HepG2 (cell line): Measurements from ENCODE around the gene BLOC1S4. TPM values are rescaled to one million over a fixed set of nuclear protein-coding genes. Genes with fewer than 3 reads are reported as not detected.

Experiments
- ELF1 ChIP-seq: sonication (generic); formaldehyde crosslinking; IDR thresholded peaks from 2 replicates; pipeline ENCODE4 v1.4.0; 2020; ENCODE audit warnings: missing genetic modification reagents
- HES4 ChIP-seq: sonication (generic); formaldehyde crosslinking; IDR thresholded peaks from 2 replicates; pipeline ENCODE4 v1.9.0; 2021; ENCODE audit warnings: mild to moderate bottlenecking, missing genetic modification reagents, borderline replicate concordance
- KLF12 ChIP-seq: sonication (generic); formaldehyde crosslinking; IDR thresholded peaks from 2 replicates; pipeline ENCODE4 v1.4.0; 2020; ENCODE audit warnings: missing genetic modification reagents, borderline replicate concordance
- MAFF ChIP-seq: IDR thresholded peaks from 2 replicates; pipeline ENCODE4 v1.6.1; 2011; ENCODE audit warnings: low read depth, low read length, improper control_type of control experiment
- MIER2 ChIP-seq: IDR thresholded peaks from 2 replicates; pipeline ENCODE4 v1.6.1; 2016; ENCODE audit warnings: missing biosample characterization, missing genetic modification reagents
- MIXL1 ChIP-seq: IDR thresholded peaks from 2 replicates; pipeline ENCODE4 v1.6.1; 2016
- NFRKB ChIP-seq: fragments of 450-650 bp; IDR thresholded peaks from 2 replicates; pipeline ENCODE4 v1.6.1; 2017
- SRF ChIP-seq: IDR thresholded peaks from 2 replicates; pipeline ENCODE4 v1.6.1; 2011; ENCODE audit warnings: mild to moderate bottlenecking, low read depth, low read length, moderate library complexity
- ZBTB21 ChIP-seq: sonication (generic); formaldehyde crosslinking; IDR thresholded peaks from 2 replicates; pipeline ENCODE4 v1.4.0; 2020; ENCODE audit warnings: missing genetic modification reagents
- ZBTB38 ChIP-seq: sonication (generic); formaldehyde crosslinking; IDR thresholded peaks from 2 replicates; pipeline ENCODE4 v1.5.1; 2020; ENCODE audit warnings: mild to moderate bottlenecking, missing genetic modification reagents
- ZBTB42 ChIP-seq: sonication (generic); formaldehyde crosslinking; IDR thresholded peaks from 2 replicates; pipeline ENCODE4 v1.5.0; 2020; ENCODE audit warnings: mild to moderate bottlenecking, missing genetic modification reagents
- ZIK1 ChIP-seq: sonication (generic); formaldehyde crosslinking; IDR thresholded peaks from 2 replicates; pipeline ENCODE4 v1.5.0; 2020; ENCODE audit warnings: mild to moderate bottlenecking, low read depth, missing genetic modification reagents, borderline replicate concordance
- ZNF30 ChIP-seq: sonication (generic); formaldehyde crosslinking; IDR thresholded peaks from 2 replicates; pipeline ENCODE4 v1.5.0; 2020; ENCODE audit warnings: mild to moderate bottlenecking, missing genetic modification reagents
- ZNF441 ChIP-seq: sonication (generic); formaldehyde crosslinking; IDR thresholded peaks from 2 replicates; pipeline ENCODE4 v1.7.0; 2021; ENCODE audit warnings: missing genetic modification reagents, borderline replicate concordance
- ZNF609 ChIP-seq: sonication (generic); formaldehyde crosslinking; IDR thresholded peaks from 2 replicates; pipeline ENCODE4 v1.4.0; 2020; ENCODE audit warnings: mild to moderate bottlenecking, missing genetic modification reagents, borderline replicate concordance
- ZNF7 ChIP-seq: IDR thresholded peaks from 2 replicates; pipeline ENCODE4 v1.6.1; 2016; ENCODE audit warnings: missing biosample characterization, missing genetic modification reagents
- ZNF737 ChIP-seq: sonication (generic); formaldehyde crosslinking; IDR thresholded peaks from 2 replicates; pipeline ENCODE4 v1.5.0; 2020; ENCODE audit warnings: missing genetic modification reagents, mild to moderate bottlenecking, borderline replicate concordance
- ZNF747 ChIP-seq: sonication (generic); formaldehyde crosslinking; IDR thresholded peaks from 2 replicates; pipeline ENCODE4 v1.8.1; 2023; ENCODE audit warnings: missing genetic modification reagents, mild to moderate bottlenecking, borderline replicate concordance
- ZNF782 ChIP-seq: sonication (generic); formaldehyde crosslinking; IDR thresholded peaks from 2 replicates; pipeline ENCODE4 v1.4.0; 2020; ENCODE audit warnings: missing genetic modification reagents, mild to moderate bottlenecking, borderline replicate concordance
- ZNF883 ChIP-seq: sonication (generic); formaldehyde crosslinking; IDR thresholded peaks from 2 replicates; pipeline ENCODE4 v1.5.1; 2020; ENCODE audit warnings: mild to moderate bottlenecking, missing genetic modification reagents; ENCODE audit errors: not compliant biosample characterization
- polyA plus RNA-seq, 8 experiments: library from polyadenylated mRNA; depleted of rRNA in 3 of 8; stranded (reverse) in 7 of 8; unstranded in 1 of 8; fragments of >200 nt; fragmentation: Illumina TruSeq in 4 of 8; extraction: Trizol in 4 of 8; gene quantifications; 2 replicates each; pipeline versions ENCODE4 v1.2.1 to v1.2.3, GENCODE V29; 2011 to 2016; ENCODE audit warnings: low read depth in 4 of 8, missing spikeins in 1 of 8, mixed read lengths in 1 of 8; ENCODE audit not compliant: insufficient read depth in 1 of 8
- total RNA-seq, 5 experiments: library from RNA; depleted of rRNA; stranded (reverse); fragments of >200 nt; fragmentation: Illumina TruSeq; extraction: Trizol; gene quantifications; 2 replicates each; pipeline ENCODE4 v1.2.3, GENCODE V29; 2016; ENCODE audit warnings: low read depth in 1 of 5
- TF ChIP-seq, protein P1 (sequence below): sonication (generic); formaldehyde crosslinking; IDR thresholded peaks from 2 replicates; pipeline ENCODE4 v1.5.0; 2020; ENCODE audit warnings: mild to moderate bottlenecking, missing genetic modification reagents
- TF ChIP-seq, protein P2 (sequence below): IDR thresholded peaks from 2 replicates; pipeline ENCODE4 v1.6.1; 2016
- TF ChIP-seq, protein P3 (sequence below): IDR thresholded peaks from 2 replicates; pipeline ENCODE4 v1.6.1; 2016; ENCODE audit warnings: mild to moderate bottlenecking, missing biosample characterization, missing genetic modification reagents

Gene BLOC1S4
- total and polyA plus RNA-seq, 2 of the 13 experiments (the other 11 are each of a cell fraction or from before 2014, with no cell fraction given), result 15.5 to 20.9 TPM

GRCh38 chr4:6749340-6750171 lies 33.6 kb downstream of the BLOC1S4 start (continued):
- TF ChIP-seq ZNF747 (CRISPR knock-in tag) (peak; percentile 39; the same call in 1 of the 2 replicates), ZNF7 (CRISPR knock-in tag) (no peak), ZBTB38 (peak; percentile 82; the same call in 1 of the 2 replicates), ZNF609 (CRISPR knock-in tag) (peak; percentile 94), ZNF441 (CRISPR knock-in tag) (peak; percentile 70; the same call in 1 of the 2 replicates), ZBTB42 (CRISPR knock-in tag) (peak; percentile 79; the same call in 1 of the 2 replicates), ZNF883 (no peak), ZIK1 (0 out of 2 replicates have a peak, but pooled peaks have one; percentile 80), NFRKB (no peak), ZBTB21 (CRISPR knock-in tag) (no peak), ZNF782 (CRISPR knock-in tag) (peak; percentile 92; the same call in 1 of the 2 replicates), MIXL1 (CRISPR knock-in tag) (peak; percentile 22; the same call in 1 of the 2 replicates), ZNF30 (CRISPR knock-in tag) (no peak), SRF (no peak), HES4 (CRISPR knock-in tag) (no peak), MAFF (peak; percentile 34; the same call in 1 of the 2 replicates), MIER2 (CRISPR knock-in tag) (no peak; the same call in 1 of the 2 replicates), KLF12 (CRISPR knock-in tag) (no peak), ZNF737 (CRISPR knock-in tag) (no peak), ELF1 (peak; percentile 66)
- TF ChIP-seq, protein P1, sequence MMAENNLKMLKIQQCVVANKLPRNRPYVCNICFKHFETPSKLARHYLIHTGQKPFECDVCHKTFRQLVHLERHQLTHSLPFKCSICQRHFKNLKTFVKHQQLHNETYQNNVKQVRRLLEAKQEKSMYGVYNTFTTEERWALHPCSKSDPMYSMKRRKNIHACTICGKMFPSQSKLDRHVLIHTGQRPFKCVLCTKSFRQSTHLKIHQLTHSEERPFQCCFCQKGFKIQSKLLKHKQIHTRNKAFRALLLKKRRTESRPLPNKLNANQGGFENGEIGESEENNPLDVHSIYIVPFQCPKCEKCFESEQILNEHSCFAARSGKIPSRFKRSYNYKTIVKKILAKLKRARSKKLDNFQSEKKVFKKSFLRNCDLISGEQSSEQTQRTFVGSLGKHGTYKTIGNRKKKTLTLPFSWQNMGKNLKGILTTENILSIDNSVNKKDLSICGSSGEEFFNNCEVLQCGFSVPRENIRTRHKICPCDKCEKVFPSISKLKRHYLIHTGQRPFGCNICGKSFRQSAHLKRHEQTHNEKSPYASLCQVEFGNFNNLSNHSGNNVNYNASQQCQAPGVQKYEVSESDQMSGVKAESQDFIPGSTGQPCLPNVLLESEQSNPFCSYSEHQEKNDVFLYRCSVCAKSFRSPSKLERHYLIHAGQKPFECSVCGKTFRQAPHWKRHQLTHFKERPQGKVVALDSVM (CRISPR knock-in tag), result peak; percentile 10; the same call in 1 of the 2 replicates
- TF ChIP-seq, protein P2, sequence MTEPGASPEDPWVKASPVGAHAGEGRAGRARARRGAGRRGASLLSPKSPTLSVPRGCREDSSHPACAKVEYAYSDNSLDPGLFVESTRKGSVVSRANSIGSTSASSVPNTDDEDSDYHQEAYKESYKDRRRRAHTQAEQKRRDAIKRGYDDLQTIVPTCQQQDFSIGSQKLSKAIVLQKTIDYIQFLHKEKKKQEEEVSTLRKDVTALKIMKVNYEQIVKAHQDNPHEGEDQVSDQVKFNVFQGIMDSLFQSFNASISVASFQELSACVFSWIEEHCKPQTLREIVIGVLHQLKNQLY (CRISPR knock-in tag), result peak; percentile 89
- TF ChIP-seq, protein P3, sequence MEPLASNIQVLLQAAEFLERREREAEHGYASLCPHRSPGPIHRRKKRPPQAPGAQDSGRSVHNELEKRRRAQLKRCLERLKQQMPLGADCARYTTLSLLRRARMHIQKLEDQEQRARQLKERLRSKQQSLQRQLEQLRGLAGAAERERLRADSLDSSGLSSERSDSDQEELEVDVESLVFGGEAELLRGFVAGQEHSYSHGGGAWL (CRISPR knock-in tag), result no peak; the same call in 1 of the 2 replicates
